Activated T-helper 9 cell treated with anti-CD3 and anti-CD28 coated beads, Interleukin-2, amount 50 U/mL, for 16 hours (primary cell): ENCODE measurements around the gene AGER.
"Not testable (repeated sequence)": the region's sequence is repeated elsewhere in the genome, so short reads cannot be mapped to it uniquely, and the experiment has no call there.

Experiments used
- DNase-seq: peaks from one replicate; pipeline ENCODE4 v3.0.0-alpha.2; 2020; ENCODE audit warnings: low read depth

Gene AGER

DNA sequence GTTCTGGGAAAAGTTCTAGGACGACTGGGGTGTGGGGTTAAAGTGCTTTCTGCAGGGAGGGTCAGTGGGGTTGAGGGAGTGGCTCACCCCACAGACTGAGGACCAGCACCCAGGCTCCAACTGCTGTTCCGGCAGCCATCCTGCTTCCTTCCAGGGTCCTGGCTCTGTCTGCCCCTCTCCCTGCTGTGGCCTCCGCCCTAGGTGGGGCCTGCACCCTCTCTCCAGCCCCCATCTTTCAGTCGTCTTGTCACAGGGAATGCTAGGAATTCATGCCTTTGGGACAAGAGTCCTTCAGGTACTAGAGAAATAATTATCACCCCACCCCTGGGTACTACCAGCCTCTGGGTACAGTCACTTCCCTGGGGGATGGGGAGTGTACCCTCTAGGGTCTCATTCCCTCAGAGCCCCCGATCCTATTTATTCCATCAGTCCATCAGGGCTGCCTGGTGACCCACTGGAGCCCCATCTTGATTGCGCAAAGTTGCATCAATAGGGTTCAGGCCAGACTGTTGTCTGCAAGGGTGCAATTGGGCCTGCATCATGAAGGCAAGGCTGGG lies at the start of gene AGER:
Gene AGER (minus strand): TSS at position 170 of the 557 bp plus-strand sequence. CDS start 31 bp downstream, at position 139.
- DNase-seq: no peak

- DNase-seq: no peak
Observed at GRCh38 chr6:32226434-32226833, 42.4 kb upstream of the AGER start.

DNA sequence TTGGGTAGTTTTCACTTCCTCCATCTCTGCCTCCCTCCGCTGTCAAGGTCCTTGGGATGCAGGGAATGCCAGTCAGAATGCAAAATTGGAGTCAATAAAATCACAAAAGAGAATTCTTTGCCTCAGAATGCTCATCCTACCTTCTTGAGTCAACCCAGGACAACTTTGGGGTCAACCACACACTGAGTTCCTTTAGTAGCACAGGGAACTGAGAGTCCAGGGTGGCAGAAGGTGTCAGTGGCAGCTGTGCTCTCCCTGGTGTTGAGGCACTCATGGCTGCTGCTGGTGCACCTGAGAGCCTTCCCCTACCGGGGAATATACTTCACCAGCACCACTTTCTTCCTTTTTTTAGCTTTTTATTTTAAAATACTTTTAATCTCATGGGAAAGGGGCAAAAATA lies 40.6 kb upstream of the AGER start:
- no peak for DNase-seq

GRCh38 chr6:32223258-32224235 lies 39.5 kb upstream of the AGER start, which contains the start of gene NOTCH4:
TSS of gene NOTCH4 (minus strand) at chr6:32224067. CDS start at chr6:32223928, 139 bp downstream.
- DNase-seq: no peak

GRCh38 chr6:32222333-32223230 lies 38.5 kb upstream of the AGER start:
- DNase-seq: no peak

- no peak for DNase-seq
Observed at GRCh38 chr6:32220021-32220420, 36.0 kb upstream of the AGER start.

DNA sequence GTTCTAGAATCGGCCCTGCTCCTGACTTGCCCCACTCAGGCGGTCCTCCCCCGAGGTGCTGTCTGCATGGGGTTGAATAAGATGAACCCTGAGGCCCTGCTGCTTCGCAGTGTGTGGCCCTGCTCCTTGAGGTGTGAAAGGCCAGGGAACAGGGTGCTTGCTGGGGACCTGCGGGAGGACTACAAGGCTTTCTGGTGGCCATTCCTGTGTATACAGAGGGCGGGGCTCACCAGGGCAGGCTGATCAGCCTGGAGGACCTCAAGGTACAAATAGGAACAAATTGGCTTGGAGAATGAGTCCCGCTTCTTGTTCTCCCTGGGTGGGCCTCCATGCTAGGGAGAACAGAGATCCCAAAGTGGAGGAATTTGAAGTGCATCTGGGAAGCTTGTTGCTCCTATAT lies 34.1 kb upstream of the AGER start:
- no peak for DNase-seq

GRCh38 chr6:32216998-32217397 lies 32.9 kb upstream of the AGER start:
- DNase-seq: no peak

DNA sequence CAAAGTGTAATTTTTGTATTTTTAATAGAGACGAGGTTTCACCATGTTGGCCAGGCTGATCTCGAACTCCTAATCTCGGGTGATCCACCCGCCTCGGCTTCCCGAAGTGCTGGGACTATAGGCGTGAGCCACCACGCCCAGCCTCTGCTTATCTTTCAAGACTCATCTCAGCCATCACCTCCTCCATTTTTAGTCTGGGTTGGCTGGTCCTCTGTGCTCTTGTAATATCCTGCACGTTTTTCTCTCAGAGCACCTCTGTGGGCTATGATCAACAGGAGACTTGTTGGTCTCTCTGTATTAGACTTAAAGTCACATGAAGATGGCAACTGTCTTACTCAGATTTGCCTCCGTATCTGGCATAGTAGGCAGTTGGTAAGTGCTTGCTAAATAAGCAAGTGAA lies 32.2 kb upstream of the AGER start:
- DNase-seq: no peak

DNA sequence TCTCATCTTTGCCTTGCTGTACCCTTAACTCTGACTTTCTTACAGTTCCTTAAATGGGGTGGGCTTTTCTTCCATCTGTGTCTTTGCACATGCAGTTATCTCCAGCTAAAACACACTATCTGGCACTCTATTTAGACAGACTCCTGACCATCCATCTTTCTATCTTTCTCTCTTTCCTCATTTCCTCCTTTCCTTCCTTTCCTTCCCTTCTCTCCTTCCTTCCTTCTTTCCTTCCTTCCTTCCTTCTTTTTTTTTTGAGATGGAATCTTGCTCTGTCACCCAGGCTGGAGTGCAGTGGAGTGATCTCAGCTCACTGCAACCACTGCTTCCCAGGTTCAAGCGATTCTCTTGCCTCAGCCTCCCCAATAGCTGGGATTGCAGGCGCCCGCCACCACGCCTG lies 31.6 kb upstream of the AGER start:
- no peak for DNase-seq

GRCh38 chr6:32214126-32214525 lies 30.1 kb upstream of the AGER start:
- no peak for DNase-seq

GRCh38 chr6:32213649-32214048 lies 29.6 kb upstream of the AGER start:
- no peak for DNase-seq

GRCh38 chr6:32212076-32212760 lies 28.2 kb upstream of the AGER start:
- no peak for DNase-seq

- DNase-seq: not testable (repeated sequence)
Observed at GRCh38 chr6:32211432-32211831, 27.4 kb upstream of the AGER start.

- DNase-seq: no peak
Observed at GRCh38 chr6:32210191-32210601, 26.1 kb upstream of the AGER start.

GRCh38 chr6:32208996-32209395 lies 24.9 kb upstream of the AGER start:
- DNase-seq: no peak

DNA sequence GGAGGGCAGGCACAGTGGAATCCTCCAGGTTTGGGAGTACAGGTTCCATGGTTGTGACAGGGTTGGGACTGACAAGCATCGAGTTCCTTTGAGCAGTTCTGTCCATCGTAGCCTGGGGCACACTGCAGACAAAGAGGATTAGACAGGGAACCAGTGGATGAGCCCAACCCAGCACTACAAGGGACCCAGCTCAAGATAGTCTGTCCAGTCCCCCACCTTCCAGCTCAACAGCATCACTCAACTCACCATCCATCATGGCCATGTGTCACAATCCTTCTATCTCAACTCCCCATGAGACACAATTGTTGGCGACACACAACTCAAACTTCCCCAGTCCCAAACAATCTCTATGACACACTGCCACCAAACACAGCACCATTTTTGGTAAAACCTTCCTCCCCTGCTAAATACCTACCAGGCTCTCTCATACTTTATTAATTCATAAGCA lies 20.2 kb upstream of the AGER start:
- no peak for DNase-seq

DNA sequence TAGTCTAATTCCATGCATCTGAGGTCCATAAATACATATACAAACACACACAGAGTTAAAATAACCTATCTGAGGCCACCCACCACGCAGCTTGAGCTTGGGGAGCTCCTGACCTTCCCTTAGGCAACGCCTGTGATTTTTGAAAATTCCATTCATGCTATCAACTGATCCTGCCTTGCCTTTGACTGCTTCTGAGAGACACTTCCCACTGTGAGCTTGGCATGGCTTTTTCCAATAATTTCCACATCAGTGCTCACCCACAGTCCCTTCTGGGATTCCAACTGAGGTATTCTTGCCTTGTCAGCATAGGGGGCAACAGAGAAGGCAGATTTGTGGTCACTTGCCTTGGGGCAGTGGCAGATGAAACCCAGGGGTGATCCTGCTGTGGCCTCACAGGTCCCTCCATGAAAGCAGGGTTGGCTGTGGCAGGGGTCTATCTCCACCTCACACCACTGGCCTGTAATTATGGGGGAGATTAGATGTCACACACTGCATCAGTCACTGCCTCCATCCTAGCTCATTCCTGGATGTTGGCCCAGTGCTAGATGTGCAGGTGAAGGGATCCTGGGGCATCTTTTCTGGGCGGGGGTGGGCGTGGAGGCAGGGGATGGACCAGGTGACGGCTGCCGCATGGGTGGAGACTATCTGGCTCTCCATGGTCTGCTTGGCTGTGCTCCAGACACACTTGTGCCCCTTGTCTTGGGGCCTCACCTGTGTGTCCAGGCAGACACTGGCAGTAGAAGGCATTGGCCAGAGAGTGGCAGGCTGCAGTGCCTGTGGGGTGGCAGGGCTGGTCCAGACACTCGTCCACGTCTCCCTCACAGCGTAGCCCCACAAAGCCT lies 19.6 kb upstream of the AGER start:
- DNase-seq: no peak

GRCh38 chr6:32202186-32202585 lies 18.1 kb upstream of the AGER start:
- no peak for DNase-seq

DNA sequence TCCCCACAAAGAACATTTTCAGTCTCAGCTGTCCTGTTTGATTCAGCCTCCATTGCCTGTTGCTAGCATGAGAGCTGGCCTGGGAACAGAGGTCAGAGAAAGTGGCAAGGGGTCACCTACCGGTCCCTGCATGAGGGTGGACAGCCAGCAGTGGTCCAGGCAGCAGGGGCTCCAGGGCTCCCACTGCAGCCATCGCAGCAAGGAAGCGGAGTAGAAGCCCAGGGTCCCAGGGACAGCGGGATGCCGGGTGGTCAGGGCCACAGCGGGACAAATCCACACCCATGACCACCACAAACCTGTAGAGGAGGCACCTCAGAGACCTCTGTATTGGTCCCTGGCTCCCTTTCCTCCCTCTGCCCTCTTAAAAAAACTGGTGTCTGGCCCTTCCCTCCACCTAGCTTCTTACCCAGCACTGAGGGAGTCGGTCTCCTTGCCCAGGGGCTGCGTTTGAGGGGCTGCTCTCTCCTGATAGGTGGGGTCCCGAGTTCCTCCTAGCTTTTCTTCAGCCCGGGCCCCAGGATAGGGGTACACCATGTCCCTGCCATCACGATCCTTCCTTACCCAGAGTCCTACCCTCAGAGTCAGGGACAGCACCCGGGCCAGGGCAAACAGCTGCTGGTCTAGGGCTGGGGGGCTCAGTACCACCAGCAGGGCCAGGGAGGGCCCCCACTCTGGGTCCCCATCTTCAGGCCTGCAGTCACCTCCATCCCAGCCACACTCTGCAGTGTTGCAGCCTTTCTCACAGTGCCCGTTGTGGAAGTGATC lies 16.8 kb upstream of the AGER start:
- no peak for DNase-seq
